Tibial nerve (tissue), 4 donors: Measurements from ENCODE around the gene FBXL17.

ENCODE experiments used
- EP300 ChIP-seq, 2 donors: sonication (generic); formaldehyde crosslinking; IDR thresholded peaks; one replicate each; pipeline ENCODE4 v1.6.1; 2017; ENCODE audit warnings: antibody characterized with exemption in 2 of 2, mild to moderate bottlenecking in 1 of 2
- POLR2A ChIP-seq, 2 donors: fragments of 450-650 bp; IDR thresholded peaks; one replicate each; pipeline ENCODE4 v1.6.1; 2017; ENCODE audit warnings: antibody characterized with exemption in 2 of 2, mild to moderate bottlenecking in 2 of 2, moderate library complexity in 2 of 2
- TF ChIP-seq, protein P1 (sequence below), 5 experiments: fragments of 200-600 bp in 3 of 5; fragments of 450-650 bp in 2 of 5; sonication (generic) in 3 of 5; IDR thresholded peaks; one replicate each; pipeline ENCODE4 v1.5.1; 2016 to 2019; ENCODE audit warnings: antibody characterized with exemption in 5 of 5, mild to moderate bottlenecking in 3 of 5, moderate library complexity in 2 of 5

DNA sequence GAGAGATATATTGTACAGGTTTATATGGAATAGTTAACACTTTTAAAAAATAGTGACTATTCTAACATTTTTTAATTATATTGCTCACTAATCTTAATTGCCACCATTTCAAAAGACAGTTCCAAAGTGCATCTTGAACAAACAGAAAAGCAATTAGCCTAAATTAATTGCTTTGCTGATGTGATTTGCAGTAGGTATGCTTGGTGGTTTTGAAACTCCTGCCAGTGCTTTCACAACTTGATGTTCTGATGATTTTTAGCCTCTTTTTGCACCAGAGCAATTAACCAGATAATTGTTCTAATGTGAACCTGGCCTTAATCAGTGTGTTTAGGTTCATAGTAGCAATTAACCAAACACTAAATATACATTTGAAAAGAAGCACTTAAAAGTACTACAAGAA is 207.6 kb downstream of the FBXL17 start:
- TF ChIP-seq, protein P1, sequence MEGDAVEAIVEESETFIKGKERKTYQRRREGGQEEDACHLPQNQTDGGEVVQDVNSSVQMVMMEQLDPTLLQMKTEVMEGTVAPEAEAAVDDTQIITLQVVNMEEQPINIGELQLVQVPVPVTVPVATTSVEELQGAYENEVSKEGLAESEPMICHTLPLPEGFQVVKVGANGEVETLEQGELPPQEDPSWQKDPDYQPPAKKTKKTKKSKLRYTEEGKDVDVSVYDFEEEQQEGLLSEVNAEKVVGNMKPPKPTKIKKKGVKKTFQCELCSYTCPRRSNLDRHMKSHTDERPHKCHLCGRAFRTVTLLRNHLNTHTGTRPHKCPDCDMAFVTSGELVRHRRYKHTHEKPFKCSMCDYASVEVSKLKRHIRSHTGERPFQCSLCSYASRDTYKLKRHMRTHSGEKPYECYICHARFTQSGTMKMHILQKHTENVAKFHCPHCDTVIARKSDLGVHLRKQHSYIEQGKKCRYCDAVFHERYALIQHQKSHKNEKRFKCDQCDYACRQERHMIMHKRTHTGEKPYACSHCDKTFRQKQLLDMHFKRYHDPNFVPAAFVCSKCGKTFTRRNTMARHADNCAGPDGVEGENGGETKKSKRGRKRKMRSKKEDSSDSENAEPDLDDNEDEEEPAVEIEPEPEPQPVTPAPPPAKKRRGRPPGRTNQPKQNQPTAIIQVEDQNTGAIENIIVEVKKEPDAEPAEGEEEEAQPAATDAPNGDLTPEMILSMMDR (IDR thresholded peaks at IDR 0.05): no peak
- no peak for TF ChIP-seq POLR2A (IDR thresholded peaks at IDR 0.05)
- TF ChIP-seq EP300 (IDR thresholded peaks at IDR 0.05): no peak
